Astrocyte of the cerebellum (primary cell): ENCODE data around the gene EPS8.

Experiments
- DNase-seq: peaks from one replicate; pipeline ENCODE4 v3.0.0-alpha.2; 2011; ENCODE audit warnings: low read depth
- H3K4me3 ChIP-seq: 2 replicates; pipeline ENCODE4 v1.5.1; 2011; ENCODE audit warnings: mild to moderate bottlenecking, low read depth, low read length, moderate library complexity
- CTCF ChIP-seq: IDR thresholded peaks from 2 replicates; pipeline ENCODE4 v1.5.1; 2012; ENCODE audit warnings: low read length, low read depth, moderate library complexity, mild to moderate bottlenecking; ENCODE audit errors: missing control alignments
- in situ Hi-C: cut with HindIII; loops from 2 replicates; pipeline ENCODE4 v1.10.0; 2017; ENCODE audit warnings: low sequenced_read_pairs

The EPS8 gene

DNA sequence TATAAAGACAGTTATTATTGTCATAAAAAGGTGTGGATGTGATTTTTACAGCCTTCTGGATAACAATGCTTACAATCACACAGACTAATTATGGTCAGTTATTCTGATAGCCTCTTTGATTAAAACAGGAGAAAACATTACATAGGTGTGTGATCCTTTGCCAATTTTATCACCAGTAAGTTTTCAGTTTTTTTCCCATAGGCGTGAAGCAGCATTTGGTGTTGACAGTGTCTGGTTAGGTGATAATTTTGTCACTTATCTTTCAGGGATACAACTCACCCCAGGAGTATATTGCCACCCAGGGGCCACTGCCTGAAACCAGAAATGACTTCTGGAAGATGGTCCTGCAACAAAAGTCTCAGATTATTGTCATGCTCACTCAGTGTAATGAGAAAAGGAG, 208.8 kb downstream of the EPS8 start:
- in situ Hi-C loops, result no loop called here
- DNase-seq, result no peak
- H3K4me3 ChIP-seq, result no peak overlapping the region
- no peak for TF ChIP-seq CTCF

GRCh38 chr12:15575671-15576541, 213.3 kb downstream of the EPS8 start:
- no peak for DNase-seq
- no peak for TF ChIP-seq CTCF
- no peak overlapping the region for H3K4me3 ChIP-seq
- in situ Hi-C loops, result no loop called here

- in situ Hi-C loops, result no loop called here
- no peak for DNase-seq
- no peak for TF ChIP-seq CTCF
- H3K4me3 ChIP-seq, result no peak overlapping the region
Measured at GRCh38 chr12:15574353-15574752, 214.8 kb downstream of the EPS8 start.
